ENCODE data around the gene SDHB.

- TF ChIP-seq POLR2A (IDR thresholded peaks at IDR 0.05) (no peak), CTCF (IDR thresholded peaks at IDR 0.05) (no peak)
These were observed 45.9 kb upstream of the SDHB start for GRCh38 chr1:17099616-17100340.

All from adrenal gland (tissue), 5 donors.